ENCODE data around the gene CCDC178.
"Not testable (repeated sequence)": the region's sequence is repeated elsewhere in the genome, so short reads cannot be mapped to it uniquely, and the experiment has no call there.

The CCDC178 gene

DNA sequence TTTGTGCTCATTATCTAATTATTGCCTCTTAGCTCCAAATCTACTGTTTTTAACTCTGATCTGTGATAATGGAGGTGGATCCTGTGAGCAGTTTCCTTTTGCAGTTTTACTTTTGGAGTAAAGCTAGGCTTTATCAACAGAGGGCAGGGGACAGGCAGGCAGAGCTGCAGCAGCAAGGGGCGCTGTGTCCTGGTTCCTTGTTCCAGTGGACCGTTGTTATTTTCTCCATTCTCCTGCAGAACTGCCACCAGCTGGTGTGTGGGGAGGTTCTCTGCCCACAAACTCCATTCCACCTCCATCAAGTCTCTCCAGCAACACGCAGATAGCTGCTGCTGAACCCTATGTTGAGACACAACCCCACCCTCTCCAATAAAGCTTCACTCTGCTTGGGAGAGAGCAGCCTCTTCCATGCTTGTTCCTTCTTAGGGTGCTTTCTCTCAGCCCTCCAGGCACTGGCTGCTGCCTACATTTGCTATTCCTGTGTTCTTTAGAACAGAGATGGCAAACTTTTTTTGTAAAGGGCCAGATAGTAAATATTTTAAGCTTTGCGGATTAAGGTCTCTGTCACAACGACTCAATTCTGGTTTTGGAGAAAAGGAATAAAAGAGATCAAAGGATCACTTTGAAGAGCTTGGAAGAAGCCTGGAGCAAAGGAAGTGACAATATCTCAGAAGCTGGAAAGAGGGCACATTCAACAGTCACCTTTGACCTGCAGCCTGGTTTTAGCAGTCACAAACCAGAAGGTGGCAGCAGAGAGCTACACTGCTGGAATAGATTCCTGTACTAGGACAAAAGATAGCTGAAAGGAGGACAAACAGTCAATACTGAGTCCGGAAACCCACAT, 208.8 kb downstream of the CCDC178 start:
- DNase-seq (ENCODE audit: low read depth in 2 of 2): peak; percentile 23 to 33

DNA sequence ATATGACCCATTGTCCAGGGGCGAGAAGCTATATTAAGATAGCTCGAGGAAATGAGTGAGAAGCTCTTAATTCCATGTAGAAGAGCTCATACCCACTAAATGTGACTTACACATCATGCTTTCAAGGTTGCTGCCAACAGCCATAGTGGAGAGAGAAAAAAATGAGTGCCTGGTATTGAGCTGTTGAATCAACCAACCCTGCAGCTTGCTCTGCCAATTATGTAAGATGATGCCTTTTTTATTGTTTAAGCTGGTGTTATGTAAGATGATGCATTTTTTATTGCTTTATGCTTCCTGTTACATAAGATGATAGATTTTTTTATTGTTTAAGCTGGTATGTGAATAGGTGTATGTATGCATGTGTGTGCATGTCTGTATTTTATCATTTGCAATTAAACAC, 228.2 kb downstream of the CCDC178 start:
- DNase-seq (ENCODE audit: low read depth in 2 of 2): no peak

DNA sequence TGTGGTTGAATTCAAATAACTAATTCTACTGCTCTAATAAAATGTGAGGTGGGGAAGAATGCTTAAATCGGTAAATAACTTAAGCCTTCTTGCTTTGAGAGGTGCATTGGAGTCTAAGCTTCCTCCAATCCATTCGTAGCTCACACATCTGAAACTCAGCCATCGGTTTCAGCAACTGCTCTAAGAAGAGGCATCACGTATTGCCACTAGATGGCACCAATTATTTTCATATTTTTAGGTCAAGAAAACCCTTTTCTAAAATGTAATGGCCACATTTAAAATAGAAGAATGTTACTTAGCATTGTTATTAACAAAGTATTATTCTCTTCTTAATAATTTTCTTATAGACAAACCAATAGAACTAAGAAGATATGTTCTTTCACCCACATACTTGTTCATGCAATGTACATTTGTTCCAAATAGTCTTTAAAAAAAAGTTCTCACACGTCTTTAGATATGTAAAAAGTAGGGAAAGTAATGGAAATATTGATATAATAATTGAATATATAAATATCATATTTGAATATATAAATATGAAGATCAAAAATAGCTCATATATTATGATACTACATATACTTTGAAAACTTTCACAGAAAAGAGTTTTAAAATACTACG, 229.8 kb downstream of the CCDC178 start:
- DNase-seq (ENCODE audit: low read depth in 2 of 2): peak in 1 of 2 experiments; percentile 8

DNA sequence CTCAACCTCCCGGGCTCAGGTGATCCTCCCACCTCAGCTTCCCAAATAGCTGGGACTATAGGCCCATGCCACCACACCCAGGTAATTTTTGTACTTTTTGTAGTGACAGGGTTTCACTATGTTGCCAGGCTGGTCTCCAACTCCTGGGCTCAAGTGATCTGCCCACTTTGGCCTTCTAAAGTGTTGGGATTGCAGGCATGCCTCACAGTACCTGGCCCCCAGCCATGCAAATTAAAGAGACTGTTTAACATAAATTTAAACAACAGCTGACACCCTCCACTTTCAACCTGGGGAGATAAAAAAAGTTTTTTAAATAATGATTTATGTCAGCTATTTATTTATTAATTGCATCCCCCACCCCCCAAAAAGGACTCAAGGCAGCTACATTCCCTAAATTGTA, 234.7 kb downstream of the CCDC178 start:
- DNase-seq (ENCODE audit: low read depth in 2 of 2): no peak

DNA sequence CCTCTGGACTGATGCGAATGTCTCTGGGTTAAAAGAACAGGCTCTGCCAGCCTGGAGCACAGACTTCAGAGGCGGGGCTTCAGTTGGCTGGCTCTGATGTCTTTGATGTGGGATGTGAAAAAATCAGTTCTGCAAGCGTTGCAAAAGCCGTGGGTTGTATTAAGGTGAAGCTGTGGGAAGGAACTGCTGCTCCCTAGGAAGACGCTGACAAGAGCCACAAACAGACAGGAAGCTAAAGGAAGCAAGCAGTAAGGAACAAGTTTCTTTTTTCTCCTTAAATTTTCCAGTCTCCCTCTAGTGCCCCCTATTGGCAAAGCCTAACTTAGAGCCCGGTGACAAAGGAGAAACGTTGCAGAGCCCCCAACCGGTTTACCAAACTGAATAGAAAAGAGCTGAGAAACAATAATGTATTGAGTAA, 239.0 kb downstream of the CCDC178 start:
- DNase-seq (ENCODE audit: low read depth in 2 of 2): peak in 1 of 2 experiments; percentile 5

DNA sequence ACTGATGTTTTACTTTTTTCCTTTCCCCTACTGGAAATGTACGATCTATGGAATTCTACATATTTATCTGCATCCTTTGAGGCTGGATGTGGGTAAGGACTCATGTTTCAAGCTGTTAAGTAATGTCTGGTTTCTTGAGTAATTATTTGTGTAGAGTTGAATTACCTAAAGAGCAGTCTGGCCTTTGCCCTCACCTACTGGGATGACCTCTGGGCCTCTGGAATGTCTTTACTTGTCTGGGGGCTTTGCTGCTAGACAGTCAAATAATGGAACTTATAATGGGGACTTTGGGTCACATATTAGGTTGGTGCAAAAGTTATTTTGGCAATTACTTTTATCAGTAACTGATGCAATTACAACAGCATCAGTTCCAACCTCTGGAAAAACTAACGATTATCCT, 244.7 kb downstream of the CCDC178 start:
- DNase-seq (ENCODE audit: low read depth in 2 of 2): no peak

DNA sequence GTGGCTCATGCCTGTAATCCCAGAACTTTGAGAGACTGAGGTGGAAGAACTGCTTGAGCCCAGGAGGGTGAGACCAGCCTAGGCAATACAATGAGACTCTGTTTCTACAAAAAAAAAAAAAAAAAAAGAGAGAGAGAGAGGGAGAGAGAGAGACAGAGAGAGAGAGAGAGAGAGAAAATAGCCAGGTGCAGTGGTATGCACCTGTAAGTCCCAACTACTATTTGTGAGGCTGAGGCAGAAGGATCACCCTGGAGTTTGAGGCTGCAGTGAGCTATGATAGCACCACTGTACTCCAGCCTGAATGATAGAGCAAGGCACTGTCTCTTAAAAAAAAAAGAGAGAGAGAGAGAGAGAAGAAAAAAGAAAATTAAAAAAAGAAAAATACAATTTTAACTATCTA, 245.7 kb downstream of the CCDC178 start:
- no peak for DNase-seq (ENCODE audit: low read depth in 2 of 2)

GRCh38 chr18:33184958-33185357, 255.6 kb downstream of the CCDC178 start:
- no peak for DNase-seq (ENCODE audit: low read depth in 2 of 2)

DNA sequence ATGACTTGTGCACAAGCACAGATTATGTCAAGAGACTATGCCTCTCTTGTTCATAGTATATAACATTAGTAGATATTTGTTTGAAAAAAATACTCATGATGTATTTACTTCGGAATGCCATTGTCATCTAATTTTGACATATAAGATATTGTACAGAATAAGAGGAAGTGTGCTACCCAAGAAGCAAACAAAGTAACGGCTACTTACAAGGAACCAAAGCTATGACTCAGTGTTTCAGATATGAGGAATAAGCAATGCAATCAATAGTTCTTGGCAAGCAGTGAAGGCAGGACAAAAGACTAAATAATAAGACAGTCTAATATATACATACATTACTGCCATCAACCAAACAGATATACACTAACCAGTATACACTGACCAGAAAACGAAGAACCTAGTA, 256.3 kb downstream of the CCDC178 start:
- DNase-seq (ENCODE audit: low read depth in 2 of 2): no peak

DNA sequence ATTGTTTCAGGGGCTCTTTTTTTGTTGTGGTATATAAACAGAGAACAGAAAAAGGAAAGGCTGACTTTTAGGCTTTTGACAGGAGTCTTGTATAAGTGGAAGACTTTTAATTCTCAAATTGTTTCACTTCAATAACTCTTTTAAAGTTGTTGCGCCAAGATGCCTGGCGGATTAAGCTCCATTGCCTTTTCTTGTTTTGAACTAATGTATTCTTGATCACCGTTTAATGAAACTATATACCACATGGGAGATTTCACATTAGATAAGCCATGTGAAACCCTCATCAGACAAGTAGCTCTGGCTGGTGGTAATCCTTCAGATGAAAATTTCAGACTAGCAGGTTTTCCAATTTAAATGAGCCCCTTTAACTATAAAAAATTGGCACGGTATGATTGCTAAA, 257.4 kb downstream of the CCDC178 start:
- DNase-seq (ENCODE audit: low read depth in 2 of 2): no peak

- DNase-seq (ENCODE audit: low read depth in 2 of 2): no peak
These were observed 259.5 kb downstream of the CCDC178 start for GRCh38 chr18:33181016-33181415.

DNA sequence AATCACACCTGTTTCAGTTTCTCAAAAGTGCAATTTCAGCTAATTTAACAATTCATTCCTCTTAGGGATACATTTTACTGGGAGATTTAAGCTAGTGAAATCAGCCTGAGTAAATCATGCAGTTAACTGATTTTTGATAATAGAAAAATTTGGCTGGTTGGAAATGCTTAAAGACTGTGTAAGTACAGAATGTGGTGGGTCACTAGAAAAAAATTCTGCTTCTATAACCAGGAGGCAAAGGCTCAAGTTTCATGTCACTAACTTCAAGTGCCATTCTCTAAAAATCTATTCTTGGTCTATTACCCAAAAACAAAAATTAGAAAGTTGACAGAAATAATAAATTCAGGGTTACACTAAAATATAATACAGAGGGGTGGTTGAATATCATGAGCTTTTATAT, 271.3 kb downstream of the CCDC178 start:
- no peak for DNase-seq (ENCODE audit: low read depth in 2 of 2)

DNA sequence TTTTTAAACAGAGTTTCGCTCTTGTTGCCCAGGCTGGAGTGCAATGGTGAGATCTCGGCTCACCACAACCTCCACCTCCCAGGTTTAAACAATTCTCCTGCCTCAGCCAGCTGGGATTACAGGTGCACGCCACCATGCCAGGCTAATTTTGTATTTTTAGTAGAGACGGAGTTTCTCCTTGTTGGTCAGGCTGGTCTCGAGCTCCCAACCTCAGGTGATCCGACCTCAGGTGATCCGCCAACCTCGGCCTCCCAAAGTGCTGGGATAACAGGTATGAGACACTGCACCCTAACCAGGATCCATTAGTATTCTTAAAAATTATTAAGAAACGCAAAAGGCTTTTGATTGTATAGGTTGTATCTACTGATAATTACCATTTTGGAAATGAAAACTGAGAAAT, 276.4 kb downstream of the CCDC178 start:
- DNase-seq (ENCODE audit: low read depth in 2 of 2): not testable (repeated sequence)

GRCh38 chr18:33161131-33161530, 279.4 kb downstream of the CCDC178 start:
- no peak for DNase-seq (ENCODE audit: low read depth in 2 of 2)

- DNase-seq (ENCODE audit: low read depth in 2 of 2): no peak
These were observed 281.4 kb downstream of the CCDC178 start for GRCh38 chr18:33159151-33159550.

DNA sequence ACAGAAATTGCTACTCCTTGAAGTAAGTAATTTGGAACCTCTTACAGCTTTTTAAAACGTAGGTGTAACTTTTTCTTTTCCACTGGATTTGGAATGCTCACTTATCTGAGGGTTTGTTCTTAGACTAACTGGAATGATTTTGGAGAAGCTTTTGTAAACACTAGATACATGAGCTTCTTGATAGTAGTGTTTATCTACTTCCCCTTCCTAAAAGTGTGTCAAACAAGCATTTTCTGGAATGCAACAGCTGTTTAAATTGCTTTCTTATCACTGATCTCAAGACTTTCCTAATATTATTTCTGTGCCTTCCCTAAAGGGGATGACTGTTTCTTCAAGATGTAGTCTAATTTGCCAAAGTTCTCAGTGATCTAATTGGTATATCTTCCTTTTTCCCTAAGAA, 282.6 kb downstream of the CCDC178 start:
- no peak for DNase-seq (ENCODE audit: low read depth in 2 of 2)

DNA sequence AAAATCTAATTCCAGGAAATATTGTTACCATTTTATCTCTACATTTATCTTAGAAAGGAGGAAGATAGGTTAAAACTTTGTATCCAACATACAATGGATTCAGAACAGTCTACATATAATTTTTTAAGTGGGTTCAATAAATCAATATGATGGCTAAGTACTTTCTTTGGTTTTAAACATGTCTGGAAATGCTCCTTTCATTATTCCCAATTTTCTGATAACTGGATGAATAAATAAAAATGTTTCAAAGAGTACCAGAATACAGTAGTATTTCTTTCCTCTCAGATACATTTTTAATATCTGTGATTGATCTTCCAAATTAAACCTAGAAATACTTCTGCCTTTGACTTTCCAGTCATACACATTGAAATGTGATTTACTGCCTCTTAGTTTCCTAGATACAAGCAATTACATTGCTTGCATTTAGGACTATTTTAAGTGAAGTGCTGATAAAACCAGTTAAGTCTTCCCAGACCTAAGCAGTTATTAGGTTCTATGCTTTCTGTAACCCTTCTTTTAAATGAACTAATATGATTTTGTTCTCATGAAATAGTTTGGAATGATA, 283.5 kb downstream of the CCDC178 start:
- no peak for DNase-seq (ENCODE audit: low read depth in 2 of 2)

DNA sequence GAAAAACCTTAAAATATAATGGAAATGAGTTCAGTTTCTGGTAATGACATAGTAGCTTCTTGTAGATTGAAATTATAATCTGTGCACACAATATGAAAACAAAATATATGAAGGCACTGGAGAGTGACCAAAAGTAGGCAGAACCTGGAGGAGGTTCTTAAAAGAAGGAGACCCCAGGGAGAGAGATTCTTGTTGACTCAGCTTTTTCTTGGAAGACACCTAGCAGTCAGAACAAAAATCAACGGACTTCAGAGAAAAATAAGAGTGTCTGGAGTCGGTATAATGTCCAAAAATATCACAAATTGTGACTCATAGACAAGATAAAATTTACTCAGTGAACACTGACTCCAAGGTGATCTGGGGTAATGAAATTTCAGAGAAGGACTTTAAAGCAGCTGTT, 286.5 kb downstream of the CCDC178 start:
- DNase-seq (ENCODE audit: low read depth in 2 of 2): no peak

DNA sequence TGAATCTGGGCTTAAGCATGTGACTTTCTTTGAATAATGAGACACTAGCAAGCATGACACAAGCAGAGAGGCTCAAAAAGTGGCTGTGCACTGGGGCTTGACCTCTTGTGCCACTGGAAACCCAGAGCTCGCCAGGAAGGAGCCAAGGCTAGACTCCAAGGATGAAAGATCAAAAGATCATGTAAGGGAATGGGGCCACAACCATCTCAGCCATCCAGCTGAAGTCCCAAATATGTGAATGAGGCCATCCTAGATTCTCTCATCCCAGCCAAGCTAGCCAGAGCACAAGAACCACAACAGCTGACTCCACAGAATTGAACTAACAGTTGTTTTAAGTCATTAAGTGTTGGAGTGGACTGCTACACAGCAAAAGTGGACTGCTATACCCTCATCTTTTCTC, 288.1 kb downstream of the CCDC178 start:
- no peak for DNase-seq (ENCODE audit: low read depth in 2 of 2)

- DNase-seq (ENCODE audit: low read depth in 2 of 2): not testable (repeated sequence)
These were observed 292.7 kb downstream of the CCDC178 start for GRCh38 chr18:33147811-33148210.

DNA sequence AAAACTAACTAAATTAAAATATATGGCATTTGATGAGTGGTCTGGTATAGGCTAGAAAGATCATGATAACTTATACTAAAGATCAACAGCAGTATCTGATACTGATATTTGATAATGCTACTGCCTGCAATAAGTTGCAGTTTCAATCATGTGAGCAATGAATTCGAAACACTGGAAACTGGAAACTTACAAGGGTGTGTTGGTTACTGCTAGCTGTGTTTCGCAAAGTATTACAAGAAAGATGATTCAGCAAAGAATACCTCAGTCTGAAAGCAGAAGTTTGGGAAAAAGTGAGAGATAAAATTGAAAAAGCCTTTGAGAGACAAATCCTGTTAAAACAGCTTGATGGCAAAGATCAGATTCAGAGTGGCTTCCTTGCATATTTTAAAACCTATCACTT, 294.5 kb downstream of the CCDC178 start:
- no peak for DNase-seq (ENCODE audit: low read depth in 2 of 2)

- DNase-seq (ENCODE audit: low read depth in 2 of 2): no peak
These were observed 304.4 kb downstream of the CCDC178 start for GRCh38 chr18:33135951-33136660.

All from fibroblast of skin of left biceps (primary cell).